ENCODE results near the gene ADAMTS4. TPM values are rescaled to one million over a fixed set of nuclear protein-coding genes. Genes with fewer than 3 reads are reported as not detected.

Gene ADAMTS4
- total and polyA plus RNA-seq, 2 experiments from 2014 or later, result 7.2 to 9.8 TPM

GRCh38 chr1:161173711-161174110, 25.1 kb downstream of the ADAMTS4 start:
- H3K9me3 ChIP-seq (ENCODE audit: low read depth), result no peaks in the 10 kb centered on the region
- peak overlapping the region; percentile 78 for H3K9ac ChIP-seq
- H3K27ac ChIP-seq, result peak overlapping the region; percentile 93
- peaks cover 26% of the 10 kb centered on the region for H3K79me2 ChIP-seq (ENCODE audit: insufficient read depth)
- H3K4me3 ChIP-seq, result no peak overlapping the region
- H3K27me3 ChIP-seq (replicated peaks; ENCODE audit: insufficient read depth), result no peaks in the 10 kb centered on the region
- H2AFZ ChIP-seq, result no peak overlapping the region
- H3K36me3 ChIP-seq (ENCODE audit: low read depth), result peaks cover 23% of the 10 kb centered on the region
- H3K9me2 ChIP-seq (ENCODE audit: insufficient read depth), result no peaks in the 10 kb centered on the region
- in situ Hi-C loops (cut with MboI), result no loop called here
- WGBS, 2 experiments (ENCODE audit: low coverage in 1 of 2, low lambda C conversion rate in 2 of 2, missing lambda C conversion rate in 2 of 2), result 96 to 98% methylated on average over 11 of the region's 11 CpGs
- H3K4me2 ChIP-seq (ENCODE audit: unreplicated experiment), result peak overlapping the region; percentile 43
- H3K4me1 ChIP-seq (ENCODE audit: insufficient read depth), result peaks cover 23% of the 10 kb centered on the region
- H4K20me1 ChIP-seq (ENCODE audit: insufficient read depth), result no peaks in the 10 kb centered on the region
- no peak for DNase-seq
- H3F3A ChIP-seq (ENCODE audit: insufficient read depth), result peaks cover 25% of the 10 kb centered on the region
- TF ChIP-seq EZH2phosphoT487 (IDR thresholded peaks at IDR 0.05; ENCODE audit: insufficient read depth, low read depth), result no peak
- no peak for TF ChIP-seq EZH2 (IDR thresholded peaks at IDR 0.05; ENCODE audit: insufficient read depth, poor library complexity, severe bottlenecking)

GRCh38 chr1:161172776-161173376, 26.0 kb downstream of the ADAMTS4 start:
- no peaks in the 10 kb centered on the region for H3K9me2 ChIP-seq (ENCODE audit: insufficient read depth)
- H3K4me1 ChIP-seq (ENCODE audit: insufficient read depth), result peaks cover 23% of the 10 kb centered on the region
- peak; percentile 95 for DNase-seq
- TF ChIP-seq EZH2 (IDR thresholded peaks at IDR 0.05; ENCODE audit: insufficient read depth, poor library complexity, severe bottlenecking), result no peak
- TF ChIP-seq EZH2phosphoT487 (IDR thresholded peaks at IDR 0.05; ENCODE audit: insufficient read depth, low read depth), result peak; percentile 92
- no peaks in the 10 kb centered on the region for H3K27me3 ChIP-seq (replicated peaks; ENCODE audit: insufficient read depth)
- H3K79me2 ChIP-seq (ENCODE audit: insufficient read depth), result peaks cover 26% of the 10 kb centered on the region
- in situ Hi-C loops (cut with MboI), result no loop called here
- no peaks in the 10 kb centered on the region for H4K20me1 ChIP-seq (ENCODE audit: insufficient read depth)
- H3F3A ChIP-seq (ENCODE audit: insufficient read depth), result peaks cover 25% of the 10 kb centered on the region
- H3K4me3 ChIP-seq, result peak overlapping the region; percentile 16
- H3K27ac ChIP-seq, result peak overlapping the region; percentile 93
- peak overlapping the region; percentile 73 for H3K4me2 ChIP-seq (ENCODE audit: unreplicated experiment)
- H3K9ac ChIP-seq, result peak overlapping the region; percentile 78
- no peaks in the 10 kb centered on the region for H3K9me3 ChIP-seq (ENCODE audit: low read depth)
- H3K36me3 ChIP-seq (ENCODE audit: low read depth), result peaks cover 23% of the 10 kb centered on the region
- WGBS, 2 experiments (ENCODE audit: low coverage in 1 of 2, low lambda C conversion rate in 2 of 2, missing lambda C conversion rate in 2 of 2), result 25% methylated on average over 4 of the region's 4 CpGs
- no peak overlapping the region for H2AFZ ChIP-seq

- H3K4me3 ChIP-seq, result peak overlapping the region; percentile 16; the same call in 1 of the 2 replicates
- peaks cover 23% of the 10 kb centered on the region for H3K36me3 ChIP-seq (ENCODE audit: low read depth)
- no peaks in the 10 kb centered on the region for H3K9me2 ChIP-seq (ENCODE audit: insufficient read depth)
- H3K9me3 ChIP-seq (ENCODE audit: low read depth), result no peaks in the 10 kb centered on the region
- no peak for DNase-seq
- WGBS, 2 experiments (ENCODE audit: low coverage in 1 of 2, low lambda C conversion rate in 2 of 2, missing lambda C conversion rate in 2 of 2), result 100% methylated on average over 1 of the region's 1 CpG
- H3K4me2 ChIP-seq (ENCODE audit: unreplicated experiment), result peak overlapping the region; percentile 73
- H3F3A ChIP-seq (ENCODE audit: insufficient read depth), result peaks cover 25% of the 10 kb centered on the region
- H2AFZ ChIP-seq, result no peak overlapping the region
- no peaks in the 10 kb centered on the region for H3K27me3 ChIP-seq (replicated peaks; ENCODE audit: insufficient read depth)
- H3K9ac ChIP-seq, result peak overlapping the region; percentile 78
- H3K27ac ChIP-seq, result peak overlapping the region; percentile 93
- H3K4me1 ChIP-seq (ENCODE audit: insufficient read depth), result peaks cover 23% of the 10 kb centered on the region
- in situ Hi-C loops (cut with MboI), result no loop called here
- H4K20me1 ChIP-seq (ENCODE audit: insufficient read depth), result no peaks in the 10 kb centered on the region
- TF ChIP-seq EZH2 (IDR thresholded peaks at IDR 0.05; ENCODE audit: insufficient read depth, poor library complexity, severe bottlenecking), result no peak
- no peak for TF ChIP-seq EZH2phosphoT487 (IDR thresholded peaks at IDR 0.05; ENCODE audit: insufficient read depth, low read depth)
- H3K79me2 ChIP-seq (ENCODE audit: insufficient read depth), result peaks cover 26% of the 10 kb centered on the region
Measured at GRCh38 chr1:161172349-161172748, 26.5 kb downstream of the ADAMTS4 start.

- no peak for DNase-seq
- no peak overlapping the region for H3K4me3 ChIP-seq
- H3K9me2 ChIP-seq (ENCODE audit: insufficient read depth), result no peaks in the 10 kb centered on the region
- peaks cover 23% of the 10 kb centered on the region for H3K36me3 ChIP-seq (ENCODE audit: low read depth)
- peaks cover 25% of the 10 kb centered on the region for H3F3A ChIP-seq (ENCODE audit: insufficient read depth)
- peaks cover 20% of the 10 kb centered on the region for H3K79me2 ChIP-seq (ENCODE audit: insufficient read depth)
- in situ Hi-C loops (cut with MboI), result no loop called here
- no peak for TF ChIP-seq EZH2phosphoT487 (IDR thresholded peaks at IDR 0.05; ENCODE audit: insufficient read depth, low read depth)
- TF ChIP-seq EZH2 (IDR thresholded peaks at IDR 0.05; ENCODE audit: insufficient read depth, poor library complexity, severe bottlenecking), result no peak
- H3K4me2 ChIP-seq (ENCODE audit: unreplicated experiment), result no peak overlapping the region
- H3K27me3 ChIP-seq (replicated peaks; ENCODE audit: insufficient read depth), result no peaks in the 10 kb centered on the region
- no peaks in the 10 kb centered on the region for H3K9me3 ChIP-seq (ENCODE audit: low read depth)
- H2AFZ ChIP-seq, result no peak overlapping the region
- peak overlapping the region; percentile 93 for H3K27ac ChIP-seq
- peaks cover 23% of the 10 kb centered on the region for H3K4me1 ChIP-seq (ENCODE audit: insufficient read depth)
- H4K20me1 ChIP-seq (ENCODE audit: insufficient read depth), result no peaks in the 10 kb centered on the region
- H3K9ac ChIP-seq, result peak overlapping the region; percentile 78; the same call in 1 of the 2 replicates
- WGBS, 2 experiments (ENCODE audit: low coverage in 1 of 2, low lambda C conversion rate in 2 of 2, missing lambda C conversion rate in 2 of 2), result 67 to 69% methylated on average over 11 to 12 of the region's 12 CpGs
Measured at GRCh38 chr1:161171696-161172095, 27.2 kb downstream of the ADAMTS4 start.

All from GM23248 (cell line).